ENCODE results near the gene SESN1. TPM values are rescaled to one million over a fixed set of nuclear protein-coding genes. Genes with fewer than 3 reads are reported as not detected.

Gene SESN1
- total RNA-seq, 4 donors from 2014 or later = 22.8 to 87.5 (median 43.4) TPM

DNA sequence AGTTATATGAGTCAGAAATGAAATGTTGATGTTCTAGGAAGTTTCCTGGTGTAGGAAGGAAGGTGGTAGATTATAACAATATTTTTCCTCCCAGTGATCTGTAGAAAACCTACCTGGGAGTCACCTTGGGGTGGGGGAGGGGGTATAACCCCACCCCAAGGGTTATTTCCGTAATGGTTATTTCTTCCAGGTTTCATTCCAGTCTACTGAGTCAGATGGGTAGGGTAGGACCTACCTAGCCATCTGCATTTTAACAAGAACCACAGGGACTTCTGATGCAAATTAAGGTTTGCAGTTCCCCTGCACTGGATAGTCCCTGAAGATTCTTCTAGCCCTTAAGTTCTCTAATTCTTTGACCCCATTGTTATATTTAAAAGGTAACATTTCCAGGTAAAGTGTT is 157.5 kb downstream of the SESN1 start:
- TF ChIP-seq POLR2A (IDR thresholded peaks at IDR 0.05) = no peak
- TF ChIP-seq, protein P1, sequence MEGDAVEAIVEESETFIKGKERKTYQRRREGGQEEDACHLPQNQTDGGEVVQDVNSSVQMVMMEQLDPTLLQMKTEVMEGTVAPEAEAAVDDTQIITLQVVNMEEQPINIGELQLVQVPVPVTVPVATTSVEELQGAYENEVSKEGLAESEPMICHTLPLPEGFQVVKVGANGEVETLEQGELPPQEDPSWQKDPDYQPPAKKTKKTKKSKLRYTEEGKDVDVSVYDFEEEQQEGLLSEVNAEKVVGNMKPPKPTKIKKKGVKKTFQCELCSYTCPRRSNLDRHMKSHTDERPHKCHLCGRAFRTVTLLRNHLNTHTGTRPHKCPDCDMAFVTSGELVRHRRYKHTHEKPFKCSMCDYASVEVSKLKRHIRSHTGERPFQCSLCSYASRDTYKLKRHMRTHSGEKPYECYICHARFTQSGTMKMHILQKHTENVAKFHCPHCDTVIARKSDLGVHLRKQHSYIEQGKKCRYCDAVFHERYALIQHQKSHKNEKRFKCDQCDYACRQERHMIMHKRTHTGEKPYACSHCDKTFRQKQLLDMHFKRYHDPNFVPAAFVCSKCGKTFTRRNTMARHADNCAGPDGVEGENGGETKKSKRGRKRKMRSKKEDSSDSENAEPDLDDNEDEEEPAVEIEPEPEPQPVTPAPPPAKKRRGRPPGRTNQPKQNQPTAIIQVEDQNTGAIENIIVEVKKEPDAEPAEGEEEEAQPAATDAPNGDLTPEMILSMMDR (IDR thresholded peaks at IDR 0.05) = no peak
- H3K27ac ChIP-seq = no peak overlapping the region
- H3K4me1 ChIP-seq = no peaks in the 10 kb centered on the region
- no peak for DNase-seq
- H3K4me3 ChIP-seq = no peak overlapping the region
- H3K27me3 ChIP-seq = no peaks in the 10 kb centered on the region
- H3K9me3 ChIP-seq = no peaks in the 10 kb centered on the region
- no peaks in the 10 kb centered on the region for H3K36me3 ChIP-seq

Small RNA genes lying within 50 kb of the gene (small RNA-seq; reads per million reads assigned to genes)
- 0 reads per million in 2 donors for gene RNU6-653P

Other genes starting within 250 kb of the SESN1 start
- gene ARMC2, start 246.4 kb downstream of the SESN1 start, total RNA-seq = 10 to 100 TPM in 1 of 4 donors, 1 to 10 TPM in 2, under 1 TPM in 1; 0.53 to 29.7 (median 4.4) TPM
- gene CEP57L1, start 661 bp upstream of the SESN1 start, total RNA-seq = 10 to 100 TPM in 3 of 4 donors, 1 to 10 TPM in 1; 8.6 to 25.6 (median 23.5) TPM

Data from Peyer's patch (tissue), 4 donors.